GM23338 (cell line): Measurements from ENCODE around the gene COL4A2. TPM values are rescaled to one million over a fixed set of nuclear protein-coding genes. Genes with fewer than 3 reads are reported as not detected.

Experiments used
- ATAC-seq: fragments of 200-7000 bp; cut with Tn5 transposase; 3 replicates; pipeline ENCODE4 v1.9.1; 2020
- DNase-seq: peaks from one replicate; pipeline ENCODE4 v3.0.0-alpha.2; 2015; ENCODE audit warnings: low spot score
- H2AFZ ChIP-seq: fragments of 200-600 bp; sonication (generic); 2 replicates; pipeline ENCODE4 v1.8.0; 2016; ENCODE audit warnings: antibody characterized with exemption, mild to moderate bottlenecking, moderate library complexity
- H3F3A ChIP-seq: fragments of 200-600 bp; sonication (generic); replicated peaks from 2 replicates; pipeline ENCODE4 v1.8.0; 2017; ENCODE audit warnings: antibody characterized with exemption, mixed run types, low read depth
- H3K27ac ChIP-seq: fragments of 200-600 bp; sonication (generic); 2 replicates; pipeline ENCODE4 v1.6.1; 2016; ENCODE audit warnings: low read depth
- H3K27me3 ChIP-seq: fragments of 200-600 bp; sonication (generic); 2 replicates; pipeline ENCODE4 v1.8.0; 2016; ENCODE audit warnings: mild to moderate bottlenecking, mixed run types, moderate library complexity; ENCODE audit not compliant: insufficient read depth
- H3K36me3 ChIP-seq: fragments of 200-600 bp; sonication (generic); 2 replicates; pipeline ENCODE4 v1.8.0; 2016; ENCODE audit warnings: mild to moderate bottlenecking; ENCODE audit not compliant: insufficient read depth
- H3K4me1 ChIP-seq: fragments of 200-600 bp; sonication (generic); 2 replicates; pipeline ENCODE4 v1.8.0; 2016; ENCODE audit warnings: mild to moderate bottlenecking, moderate library complexity; ENCODE audit not compliant: insufficient read depth
- H3K4me2 ChIP-seq: fragments of 200-600 bp; sonication (generic); 2 replicates; pipeline ENCODE4 v1.7.1; 2017; ENCODE audit warnings: mixed run types
- H3K4me3 ChIP-seq: fragments of 200-600 bp; sonication (generic); 2 replicates; pipeline ENCODE4 v1.6.1; 2016; ENCODE audit warnings: mixed run types
- H3K79me2 ChIP-seq: fragments of 200-600 bp; sonication (generic); replicated peaks from 2 replicates; pipeline ENCODE4 v1.8.0; 2017; ENCODE audit warnings: mild to moderate bottlenecking; ENCODE audit not compliant: insufficient read depth
- H3K9me2 ChIP-seq: fragments of 200-600 bp; sonication (generic); 2 replicates; pipeline ENCODE4 v1.8.0; 2017; ENCODE audit not compliant: insufficient read depth
- H4K20me1 ChIP-seq: fragments of 200-600 bp; sonication (generic); replicated peaks from 2 replicates; pipeline ENCODE4 v1.8.0; 2017; ENCODE audit warnings: mild to moderate bottlenecking; ENCODE audit not compliant: insufficient read depth
- H3K27ac Mint-ChIP-seq: 2 replicates; pipeline ENCODE4 v1.8.0; 2020; ENCODE audit warnings: inconsistent platforms, mild to moderate bottlenecking, moderate library complexity, mixed read lengths
- H3K27me3 Mint-ChIP-seq: 3 replicates; pipeline ENCODE4 v1.8.0; 2022; ENCODE audit warnings: low read depth, mild to moderate bottlenecking, moderate library complexity, mixed read lengths, inconsistent platforms; ENCODE audit not compliant: insufficient read depth, poor library complexity
- H3K36me3 Mint-ChIP-seq: 3 replicates; pipeline ENCODE4 v1.8.0; 2021; ENCODE audit warnings: low read depth, mild to moderate bottlenecking, inconsistent platforms, moderate library complexity, mixed read lengths
- H3K4me1 Mint-ChIP-seq: 3 replicates; pipeline ENCODE4 v1.8.0; 2020; ENCODE audit warnings: mild to moderate bottlenecking, inconsistent platforms, mixed read lengths
- H3K4me3 Mint-ChIP-seq: 3 replicates; pipeline ENCODE4 v1.8.0; 2021; ENCODE audit warnings: moderate library complexity, mild to moderate bottlenecking, inconsistent platforms, mixed read lengths
- H3K9me3 Mint-ChIP-seq: 3 replicates; pipeline ENCODE4 v1.8.0; 2020; ENCODE audit warnings: moderate library complexity, mild to moderate bottlenecking, inconsistent platforms, mixed read lengths
- CREB1 ChIP-seq: fragments of 250-450 bp; sonication (Bioruptor Pico); IDR thresholded peaks from 2 replicates; pipeline ENCODE4 v1.5.0; 2020; ENCODE audit warnings: low read depth, mild to moderate bottlenecking, moderate library complexity
- CTCF ChIP-seq, 2 experiments: fragments of 200-600 bp in 1 of 2; sonication (generic) in 1 of 2; conservative IDR thresholded peaks; 2 replicates each; pipeline versions ENCODE4 v1.5.1 to v1.6.1; 2016 to 2017; ENCODE audit warnings: antibody characterized with exemption in 2 of 2, low read depth in 2 of 2, mild to moderate bottlenecking in 2 of 2, moderate library complexity in 1 of 2
- ETS1 ChIP-seq: IDR thresholded peaks from 2 replicates; pipeline ENCODE4 v1.6.1; 2016; ENCODE audit warnings: antibody characterized with exemption
- EZH2 ChIP-seq: fragments of 200-600 bp; sonication (generic); IDR thresholded peaks from one replicate; pipeline ENCODE4 v1.8.0; 2017; ENCODE audit warnings: antibody characterized with exemption, mild to moderate bottlenecking, low read depth; ENCODE audit not compliant: unreplicated experiment
- EZH2phosphoT487 ChIP-seq: fragments of 200-600 bp; sonication (generic); IDR thresholded peaks from one replicate; pipeline ENCODE4 v1.8.1; 2018; ENCODE audit warnings: antibody characterized with exemption; ENCODE audit not compliant: unreplicated experiment
- JUNB ChIP-seq: IDR thresholded peaks from one replicate; pipeline ENCODE4 v1.6.1; 2016; ENCODE audit warnings: antibody characterized with exemption; ENCODE audit not compliant: unreplicated experiment
- NANOG ChIP-seq: IDR thresholded peaks from 2 replicates; pipeline ENCODE4 v1.6.1; 2016; ENCODE audit warnings: antibody characterized with exemption, borderline replicate concordance
- POLR2AphosphoS5 ChIP-seq: IDR thresholded peaks from 2 replicates; pipeline ENCODE4 v1.6.1; 2016; ENCODE audit warnings: antibody characterized with exemption, low read depth
- REST ChIP-seq: IDR thresholded peaks from one replicate; pipeline ENCODE4 v1.6.1; 2018; ENCODE audit warnings: antibody characterized with exemption; ENCODE audit not compliant: unreplicated experiment
- STAT1 ChIP-seq: IDR thresholded peaks from one replicate; pipeline ENCODE4 v1.6.1; 2016; ENCODE audit warnings: antibody characterized with exemption; ENCODE audit not compliant: unreplicated experiment
- ZNF114 ChIP-seq: fragments of 250-450 bp; sonication (Bioruptor Pico); IDR thresholded peaks from 2 replicates; pipeline ENCODE4 v1.5.0; 2020; ENCODE audit warnings: mild to moderate bottlenecking, moderate library complexity
- ZNF331 ChIP-seq: fragments of 250-450 bp; sonication (Bioruptor Pico); IDR thresholded peaks from 2 replicates; pipeline ENCODE4 v1.5.0; 2020; ENCODE audit warnings: low read depth, mild to moderate bottlenecking, moderate library complexity
- polyA plus RNA-seq: library from polyadenylated mRNA; unstranded; fragments of >200 nt; fragmentation: Nextera tagmentation; extraction: Ambion mirVana; gene quantifications from 2 replicates; pipeline ENCODE4 v1.2.1, GENCODE V29; 2016
- total RNA-seq: library from RNA; depleted of rRNA; stranded (reverse); fragments of >200 nt; shearing (Covaris generic); gene quantifications from 2 replicates; pipeline ENCODE4 v1.2.3, GENCODE V29; 2014

The COL4A2 gene
- total and polyA plus RNA-seq, 2 experiments from 2014 or later = 37.4 to 131 TPM

GRCh38 chr13:110293649-110294048 lies 13.4 kb upstream of the COL4A2 start (continued):
- TF ChIP-seq ETS1 = no peak
- TF ChIP-seq EZH2phosphoT487 = no peak
- TF ChIP-seq EZH2 = no peak
- TF ChIP-seq REST = no peak

- no peak overlapping the region for H3K27ac ChIP-seq
- no peak overlapping the region for H3K27ac Mint-ChIP-seq
- no peak overlapping the region for H2AFZ ChIP-seq
- no peak overlapping the region for H3K4me2 ChIP-seq
- peaks cover 39% of the 10 kb centered on the region for H3K79me2 ChIP-seq
- no peaks in the 10 kb centered on the region; the same call in 1 of the 2 replicates for H4K20me1 ChIP-seq
- H3K4me3 ChIP-seq = no peak overlapping the region
- no peaks in the 10 kb centered on the region; the same call in 1 of the 2 replicates for H3K9me2 ChIP-seq
- H3K4me1 ChIP-seq = peaks cover 12% of the 10 kb centered on the region
- no peaks in the 10 kb centered on the region for H3K27me3 ChIP-seq
- peaks cover 7% of the 10 kb centered on the region for H3K27me3 Mint-ChIP-seq
- peaks cover 19% of the 10 kb centered on the region for H3K4me1 Mint-ChIP-seq
- H3K36me3 ChIP-seq = no peaks in the 10 kb centered on the region
- no peaks in the 10 kb centered on the region; the same call in 2 of the 3 replicates for H3K9me3 Mint-ChIP-seq
- H3K4me3 Mint-ChIP-seq = no peak overlapping the region
- no peaks in the 10 kb centered on the region for H3F3A ChIP-seq
- no peak for ATAC-seq
- H3K36me3 Mint-ChIP-seq = peaks cover 3% of the 10 kb centered on the region; the same call in 1 of the 3 replicates
- no peak for DNase-seq
- TF ChIP-seq ZNF114 (CRISPR knock-in tag) (no peak), JUNB (no peak), CREB1 (no peak), EZH2phosphoT487 (no peak), POLR2AphosphoS5 (no peak), REST (no peak), ZNF331 (no peak), ETS1 (no peak), CTCF (conservative IDR thresholded peaks at IDR 0.05; ENCODE audit: low read depth in 2 of 2) (no peak), STAT1 (no peak), NANOG (no peak)
Measured at GRCh38 chr13:110294146-110294545, 12.9 kb upstream of the COL4A2 start.
